Vagina (tissue), 2 donors: ENCODE results near the gene MYO1D.

Experiments
- POLR2A ChIP-seq, 2 donors: fragments of 450-650 bp; IDR thresholded peaks; one replicate each; pipeline ENCODE4 v1.6.1; 2017; ENCODE audit warnings: antibody characterized with exemption in 2 of 2, mild to moderate bottlenecking in 2 of 2, moderate library complexity in 2 of 2
- POLR2AphosphoS5 ChIP-seq, 2 donors: sonication (generic); formaldehyde crosslinking; IDR thresholded peaks; one replicate each; pipeline ENCODE4 v1.9.0; 2017; ENCODE audit warnings: antibody characterized with exemption in 2 of 2, mild to moderate bottlenecking in 2 of 2, low read depth in 1 of 2; ENCODE audit not compliant: insufficient read depth in 1 of 2
- TF ChIP-seq, protein P1 (sequence below), 3 experiments: fragments of 450-650 bp in 2 of 3; fragments of 200-600 bp in 1 of 3; sonication (generic) in 1 of 3; IDR thresholded peaks; one replicate each; pipeline ENCODE4 v1.5.1; 2017 to 2019; ENCODE audit warnings: antibody characterized with exemption in 3 of 3, mild to moderate bottlenecking in 2 of 3, moderate library complexity in 2 of 3

DNA sequence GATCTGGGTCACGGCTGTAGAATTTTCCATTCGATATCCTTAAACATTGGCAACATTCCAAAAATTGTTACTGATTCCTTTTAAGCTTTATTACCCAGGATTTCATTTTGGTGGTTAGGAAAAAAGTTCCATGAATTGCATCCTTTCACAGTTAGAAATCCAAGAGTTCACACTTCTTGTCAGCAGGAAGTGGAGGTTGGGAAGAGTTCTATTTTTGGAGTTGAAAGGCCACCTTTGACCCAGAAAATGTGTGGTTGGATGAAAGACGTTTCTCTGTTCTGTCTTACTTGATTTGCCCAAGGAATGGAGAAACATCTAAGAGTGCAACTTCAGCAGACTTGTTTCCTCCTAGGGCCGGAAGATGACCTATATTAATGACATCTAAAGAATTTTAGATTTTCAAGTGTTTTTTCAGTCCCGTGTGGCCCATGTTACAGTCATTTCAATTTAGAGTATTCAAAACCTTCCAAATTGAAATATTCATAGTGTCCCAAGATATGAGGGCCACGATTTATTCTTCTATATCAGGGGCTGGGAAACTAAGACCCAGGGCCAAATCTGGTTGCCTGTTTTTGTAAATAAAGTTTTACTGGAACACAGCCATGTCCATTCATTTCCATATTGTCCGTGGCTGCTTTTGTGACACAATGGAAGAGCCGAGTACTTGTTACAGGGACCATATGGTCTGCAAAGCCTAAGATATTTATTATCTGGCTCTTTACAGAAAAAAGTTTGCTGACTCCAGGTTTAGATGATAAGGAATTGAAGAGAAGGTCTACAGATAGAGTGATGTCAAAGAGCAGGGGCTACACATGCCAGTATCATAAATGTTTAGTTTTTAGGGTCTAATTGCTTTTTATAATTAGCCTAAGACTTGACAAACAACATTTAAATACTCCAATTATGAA, 339.9 kb downstream of the MYO1D start:
- TF ChIP-seq, protein P1, sequence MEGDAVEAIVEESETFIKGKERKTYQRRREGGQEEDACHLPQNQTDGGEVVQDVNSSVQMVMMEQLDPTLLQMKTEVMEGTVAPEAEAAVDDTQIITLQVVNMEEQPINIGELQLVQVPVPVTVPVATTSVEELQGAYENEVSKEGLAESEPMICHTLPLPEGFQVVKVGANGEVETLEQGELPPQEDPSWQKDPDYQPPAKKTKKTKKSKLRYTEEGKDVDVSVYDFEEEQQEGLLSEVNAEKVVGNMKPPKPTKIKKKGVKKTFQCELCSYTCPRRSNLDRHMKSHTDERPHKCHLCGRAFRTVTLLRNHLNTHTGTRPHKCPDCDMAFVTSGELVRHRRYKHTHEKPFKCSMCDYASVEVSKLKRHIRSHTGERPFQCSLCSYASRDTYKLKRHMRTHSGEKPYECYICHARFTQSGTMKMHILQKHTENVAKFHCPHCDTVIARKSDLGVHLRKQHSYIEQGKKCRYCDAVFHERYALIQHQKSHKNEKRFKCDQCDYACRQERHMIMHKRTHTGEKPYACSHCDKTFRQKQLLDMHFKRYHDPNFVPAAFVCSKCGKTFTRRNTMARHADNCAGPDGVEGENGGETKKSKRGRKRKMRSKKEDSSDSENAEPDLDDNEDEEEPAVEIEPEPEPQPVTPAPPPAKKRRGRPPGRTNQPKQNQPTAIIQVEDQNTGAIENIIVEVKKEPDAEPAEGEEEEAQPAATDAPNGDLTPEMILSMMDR (IDR thresholded peaks at IDR 0.05): no peak
- TF ChIP-seq POLR2AphosphoS5 (IDR thresholded peaks at IDR 0.05; ENCODE audit: insufficient read depth in 1 of 2, low read depth in 1 of 2): no peak
- TF ChIP-seq POLR2A (IDR thresholded peaks at IDR 0.05): no peak
